Measurements from ENCODE around the gene SPACA7. TPM values are rescaled to one million over a fixed set of nuclear protein-coding genes. Genes with fewer than 3 reads are reported as not detected.

The SPACA7 gene
- total RNA-seq, 3 donors from 2014 or later (not counting 1 experiment from before 2014, with no cell fraction given) = not detected

DNA sequence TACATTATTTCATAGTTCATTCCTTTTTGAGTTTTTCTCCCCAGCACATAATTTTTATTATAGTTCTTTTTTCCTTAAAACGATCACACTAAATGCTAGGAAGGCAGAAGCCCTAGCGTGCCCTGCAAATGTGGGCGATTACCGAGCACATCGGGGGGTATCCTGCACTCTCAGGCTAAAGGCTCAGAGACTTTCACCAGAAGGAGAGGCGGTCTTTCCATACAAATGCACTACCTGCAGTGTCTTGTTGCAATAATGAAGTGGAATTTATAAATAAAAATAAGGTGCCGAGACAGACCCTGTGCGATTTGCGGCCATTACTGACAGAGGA lies 29.3 kb upstream of the SPACA7 start:
- H3K4me3 Mint-ChIP-seq = no peak overlapping the region
- Histone ChIP-seq H3K4me3 (ENCODE audit: low read length) (no peak overlapping the region), H3K27ac (ENCODE audit: low read length) (no peak overlapping the region), H3K27me3 (ENCODE audit: control insufficient read depth, insufficient read depth, low read length) (no peaks in the 10 kb centered on the region), H3K4me1 (ENCODE audit: control insufficient read depth, insufficient read depth, low read length) (no peaks in the 10 kb centered on the region), H3K36me3 (ENCODE audit: control insufficient read depth, insufficient read depth, low read length) (no peaks in the 10 kb centered on the region), H3K9me3 (ENCODE audit: control insufficient read depth, insufficient read depth, low read length) (no peaks in the 10 kb centered on the region)
- H3K27ac Mint-ChIP-seq = no peak overlapping the region
- H3K4me1 Mint-ChIP-seq = no peaks in the 10 kb centered on the region
- H3K9me3 Mint-ChIP-seq = no peaks in the 10 kb centered on the region
- no peak for DNase-seq
- H3K27me3 Mint-ChIP-seq (ENCODE audit: low read depth in 2 of 2) = peaks cover 26 to 45% of the 10 kb centered on the region in 2 donors
- 31% methylated on average over 9 of the region's 9 CpGs for WGBS (ENCODE audit: insufficient coverage)
- intact Hi-C loops (cut with micrococcal nuclease) = no loop called here
- no peak for ATAC-seq
- TF ChIP-seq, protein P1, sequence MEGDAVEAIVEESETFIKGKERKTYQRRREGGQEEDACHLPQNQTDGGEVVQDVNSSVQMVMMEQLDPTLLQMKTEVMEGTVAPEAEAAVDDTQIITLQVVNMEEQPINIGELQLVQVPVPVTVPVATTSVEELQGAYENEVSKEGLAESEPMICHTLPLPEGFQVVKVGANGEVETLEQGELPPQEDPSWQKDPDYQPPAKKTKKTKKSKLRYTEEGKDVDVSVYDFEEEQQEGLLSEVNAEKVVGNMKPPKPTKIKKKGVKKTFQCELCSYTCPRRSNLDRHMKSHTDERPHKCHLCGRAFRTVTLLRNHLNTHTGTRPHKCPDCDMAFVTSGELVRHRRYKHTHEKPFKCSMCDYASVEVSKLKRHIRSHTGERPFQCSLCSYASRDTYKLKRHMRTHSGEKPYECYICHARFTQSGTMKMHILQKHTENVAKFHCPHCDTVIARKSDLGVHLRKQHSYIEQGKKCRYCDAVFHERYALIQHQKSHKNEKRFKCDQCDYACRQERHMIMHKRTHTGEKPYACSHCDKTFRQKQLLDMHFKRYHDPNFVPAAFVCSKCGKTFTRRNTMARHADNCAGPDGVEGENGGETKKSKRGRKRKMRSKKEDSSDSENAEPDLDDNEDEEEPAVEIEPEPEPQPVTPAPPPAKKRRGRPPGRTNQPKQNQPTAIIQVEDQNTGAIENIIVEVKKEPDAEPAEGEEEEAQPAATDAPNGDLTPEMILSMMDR (IDR thresholded peaks at IDR 0.05) = no peak
- H3K36me3 Mint-ChIP-seq = no peaks in the 10 kb centered on the region

DNA sequence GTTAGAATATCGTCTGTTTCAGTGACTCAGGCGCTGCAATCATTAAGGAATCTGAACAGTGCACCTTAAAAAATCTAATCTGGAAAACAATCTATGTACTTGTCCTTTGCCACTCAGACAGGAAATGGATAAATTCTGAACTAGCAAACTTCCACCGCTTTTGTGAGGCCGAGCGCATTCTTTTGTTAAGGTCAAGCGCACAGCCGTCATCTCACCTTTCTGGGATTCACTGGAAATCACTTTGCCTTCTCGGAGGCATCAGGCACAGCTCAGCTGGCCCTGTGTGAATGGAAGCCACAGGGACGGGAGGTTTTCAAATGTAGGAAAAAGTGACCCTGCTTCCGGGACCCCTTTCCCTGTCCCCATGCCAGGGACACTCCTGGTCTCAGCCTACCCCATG lies 28.2 kb upstream of the SPACA7 start:
- DNase-seq (no peak), ATAC-seq (no peak)
- no peaks in the 10 kb centered on the region for H3K36me3 Mint-ChIP-seq
- Histone ChIP-seq H3K4me1 (ENCODE audit: control insufficient read depth, insufficient read depth, low read length) (no peaks in the 10 kb centered on the region), H3K4me3 (ENCODE audit: low read length) (no peak overlapping the region), H3K27ac (ENCODE audit: low read length) (no peak overlapping the region), H3K36me3 (ENCODE audit: control insufficient read depth, insufficient read depth, low read length) (no peaks in the 10 kb centered on the region), H3K9me3 (ENCODE audit: control insufficient read depth, insufficient read depth, low read length) (no peaks in the 10 kb centered on the region), H3K27me3 (ENCODE audit: control insufficient read depth, insufficient read depth, low read length) (no peaks in the 10 kb centered on the region)
- intact Hi-C loops (cut with micrococcal nuclease) = no loop called here
- peaks cover 26 to 46% of the 10 kb centered on the region in 2 donors for H3K27me3 Mint-ChIP-seq (ENCODE audit: low read depth in 2 of 2)
- 75% methylated on average over 10 of the region's 10 CpGs for WGBS (ENCODE audit: insufficient coverage)
- no peak overlapping the region for H3K27ac Mint-ChIP-seq
- TF ChIP-seq, protein P1 (IDR thresholded peaks at IDR 0.05) = no peak
- H3K4me1 Mint-ChIP-seq = no peaks in the 10 kb centered on the region
- H3K4me3 Mint-ChIP-seq = no peak overlapping the region
- no peaks in the 10 kb centered on the region for H3K9me3 Mint-ChIP-seq

DNA sequence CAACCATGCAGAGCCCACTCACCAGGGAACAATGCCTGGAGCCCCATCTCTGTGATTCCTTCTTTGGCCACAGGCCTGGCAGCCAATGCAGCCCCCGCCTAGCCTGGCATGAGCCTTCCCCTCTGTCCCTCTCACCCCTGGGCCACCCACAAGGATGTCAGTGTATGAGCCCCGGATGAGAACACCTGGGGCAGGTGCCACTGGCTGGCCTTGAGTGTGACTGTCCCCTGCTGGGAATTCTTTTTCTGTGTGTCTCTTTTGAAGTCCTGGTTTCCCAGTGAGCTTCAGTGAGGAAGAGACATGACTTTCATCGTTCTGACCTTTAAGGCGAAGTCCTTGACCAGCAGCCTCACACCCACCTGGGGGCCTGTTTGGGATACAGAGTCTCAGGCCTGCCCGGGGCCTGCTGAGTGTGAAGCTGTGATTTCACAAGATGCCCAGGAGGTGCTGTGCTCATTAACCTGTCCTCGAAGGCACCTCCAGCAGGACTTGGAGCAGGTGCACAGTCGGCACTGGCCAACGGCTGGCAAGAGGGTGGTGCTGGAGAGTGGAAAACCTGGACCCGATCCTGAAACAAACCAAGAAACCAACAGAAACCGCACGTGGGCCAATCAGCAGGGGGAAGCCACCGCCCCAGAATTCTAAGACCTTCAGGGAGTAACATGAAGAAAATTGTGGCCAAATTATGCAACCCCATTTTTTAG lies 27.4 kb upstream of the SPACA7 start:
- no peaks in the 10 kb centered on the region for H3K4me1 Mint-ChIP-seq
- H3K36me3 Mint-ChIP-seq = no peaks in the 10 kb centered on the region
- WGBS (ENCODE audit: insufficient coverage) = 80% methylated on average over 12 of the region's 12 CpGs
- DNase-seq = no peak
- intact Hi-C loops (cut with micrococcal nuclease) = no loop called here
- no peaks in the 10 kb centered on the region for H3K9me3 Mint-ChIP-seq
- no peak overlapping the region for H3K4me3 Mint-ChIP-seq
- H3K4me3 ChIP-seq (ENCODE audit: low read length) = no peak overlapping the region
- peaks cover 26 to 46% of the 10 kb centered on the region in 2 donors for H3K27me3 Mint-ChIP-seq (ENCODE audit: low read depth in 2 of 2)
- no peak overlapping the region for H3K27ac ChIP-seq (ENCODE audit: low read length)
- H3K4me1 ChIP-seq (ENCODE audit: control insufficient read depth, insufficient read depth, low read length) = no peaks in the 10 kb centered on the region
- H3K27me3 ChIP-seq (ENCODE audit: control insufficient read depth, insufficient read depth, low read length) = no peaks in the 10 kb centered on the region
- no peak overlapping the region for H3K27ac Mint-ChIP-seq
- H3K36me3 ChIP-seq (ENCODE audit: control insufficient read depth, insufficient read depth, low read length) = no peaks in the 10 kb centered on the region
- H3K9me3 ChIP-seq (ENCODE audit: control insufficient read depth, insufficient read depth, low read length) = no peaks in the 10 kb centered on the region
- no peak for ATAC-seq
- TF ChIP-seq, protein P1 (IDR thresholded peaks at IDR 0.05) = no peak

DNA sequence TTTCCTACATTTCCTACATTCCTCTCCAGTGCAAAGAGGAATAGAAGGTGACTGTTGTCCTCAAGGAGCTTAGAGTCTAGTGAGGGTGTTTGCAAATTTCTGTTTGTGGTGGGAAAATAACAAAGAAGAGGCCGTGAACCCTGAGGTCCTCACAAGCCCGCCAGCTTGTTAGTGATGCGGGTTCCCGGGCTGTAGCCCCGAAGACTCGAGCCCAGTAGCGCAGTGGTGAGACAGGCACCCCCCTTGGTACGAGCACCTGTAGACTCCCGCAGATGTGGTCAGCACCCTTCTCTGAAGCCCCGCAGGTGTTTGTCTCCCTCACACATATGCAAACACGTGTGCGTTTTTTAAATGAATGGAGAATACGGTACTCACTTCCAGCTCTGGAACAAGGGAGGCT lies 26.5 kb upstream of the SPACA7 start:
- Mint-ChIP-seq H3K27me3 (ENCODE audit: low read depth in 2 of 2) (peaks cover 23 to 39% of the 10 kb centered on the region in 2 donors), H3K4me1 (no peaks in the 10 kb centered on the region), H3K36me3 (no peaks in the 10 kb centered on the region), H3K4me3 (no peak overlapping the region), H3K9me3 (no peaks in the 10 kb centered on the region), H3K27ac (no peak overlapping the region)
- no peak overlapping the region for H3K27ac ChIP-seq (ENCODE audit: low read length)
- no peaks in the 10 kb centered on the region for H3K36me3 ChIP-seq (ENCODE audit: control insufficient read depth, insufficient read depth, low read length)
- no peaks in the 10 kb centered on the region for H3K27me3 ChIP-seq (ENCODE audit: control insufficient read depth, insufficient read depth, low read length)
- H3K4me3 ChIP-seq (ENCODE audit: low read length) = no peak overlapping the region
- WGBS (ENCODE audit: insufficient coverage) = 67% methylated on average over 13 of the region's 13 CpGs
- H3K9me3 ChIP-seq (ENCODE audit: control insufficient read depth, insufficient read depth, low read length) = no peaks in the 10 kb centered on the region
- no peaks in the 10 kb centered on the region for H3K4me1 ChIP-seq (ENCODE audit: control insufficient read depth, insufficient read depth, low read length)
- TF ChIP-seq, protein P1 (IDR thresholded peaks at IDR 0.05) = no peak
- intact Hi-C loops (cut with micrococcal nuclease) = no loop called here
- DNase-seq = no peak
- no peak for ATAC-seq
